Nephron progenitor cell (in vitro differentiated cells): ENCODE data around the gene AIF1.

ENCODE experiments used
- DNase-seq: peaks from one replicate; pipeline ENCODE4 v3.0.0; 2021
- H3K27ac Mint-ChIP-seq: 2 replicates; pipeline ENCODE4 v1.8.0; 2021; ENCODE audit warnings: mild to moderate bottlenecking, moderate library complexity, mixed read lengths
- H3K27me3 Mint-ChIP-seq: 2 replicates; pipeline ENCODE4 v1.8.0; 2021; ENCODE audit warnings: mild to moderate bottlenecking, low read depth, mixed read lengths; ENCODE audit not compliant: poor library complexity
- H3K36me3 Mint-ChIP-seq: 2 replicates; pipeline ENCODE4 v1.8.0; 2021; ENCODE audit warnings: low read depth, mixed read lengths
- H3K4me1 Mint-ChIP-seq: 2 replicates; pipeline ENCODE4 v1.8.0; 2021; ENCODE audit warnings: mixed read lengths
- H3K4me3 Mint-ChIP-seq: 2 replicates; pipeline ENCODE4 v1.8.0; 2021; ENCODE audit warnings: mild to moderate bottlenecking, moderate library complexity, mixed read lengths
- H3K9me3 Mint-ChIP-seq: 2 replicates; pipeline ENCODE4 v1.8.0; 2021; ENCODE audit warnings: mild to moderate bottlenecking, moderate library complexity, mixed read lengths
- CTCF ChIP-seq: fragments of 200-600 bp; sonication (generic); IDR thresholded peaks from 2 replicates; pipeline ENCODE4 v1.5.0; 2021; ENCODE audit warnings: antibody characterized with exemption

The AIF1 gene

GRCh38 chr6:31573239-31574105 is 41.6 kb upstream of the AIF1 start:
- H3K27ac Mint-ChIP-seq, result peak overlapping the region; percentile 40
- no peak for TF ChIP-seq CTCF
- H3K4me1 Mint-ChIP-seq, result peaks cover 37% of the 10 kb centered on the region
- DNase-seq, result no peak
- H3K4me3 Mint-ChIP-seq, result no peak overlapping the region
- peaks cover 53% of the 10 kb centered on the region for H3K27me3 Mint-ChIP-seq
- H3K9me3 Mint-ChIP-seq, result no peaks in the 10 kb centered on the region
- no peaks in the 10 kb centered on the region for H3K36me3 Mint-ChIP-seq

GRCh38 chr6:31574106-31575061 is 40.6 kb upstream of the AIF1 start:
- no peak for TF ChIP-seq CTCF
- Mint-ChIP-seq H3K27me3 (peaks cover 47% of the 10 kb centered on the region), H3K4me3 (no peak overlapping the region), H3K36me3 (no peaks in the 10 kb centered on the region), H3K9me3 (no peaks in the 10 kb centered on the region), H3K27ac (peak overlapping the region; percentile 40), H3K4me1 (peaks cover 37% of the 10 kb centered on the region)
- DNase-seq, result no peak

GRCh38 chr6:31575335-31575901 is 39.6 kb upstream of the AIF1 start, which contains the start of gene TNF:
TSS of gene TNF (plus strand) at chr6:31575565. CDS start at chr6:31575742, 177 bp downstream.
- Mint-ChIP-seq H3K4me1 (peaks cover 39% of the 10 kb centered on the region), H3K9me3 (no peaks in the 10 kb centered on the region), H3K27me3 (peaks cover 45% of the 10 kb centered on the region), H3K4me3 (no peak within 1 kb of the TSS), H3K27ac (no peak within 1 kb of the TSS), H3K36me3 (no peaks in the 10 kb centered on the region)
- DNase-seq, result no peak
- no peak for TF ChIP-seq CTCF

DNA sequence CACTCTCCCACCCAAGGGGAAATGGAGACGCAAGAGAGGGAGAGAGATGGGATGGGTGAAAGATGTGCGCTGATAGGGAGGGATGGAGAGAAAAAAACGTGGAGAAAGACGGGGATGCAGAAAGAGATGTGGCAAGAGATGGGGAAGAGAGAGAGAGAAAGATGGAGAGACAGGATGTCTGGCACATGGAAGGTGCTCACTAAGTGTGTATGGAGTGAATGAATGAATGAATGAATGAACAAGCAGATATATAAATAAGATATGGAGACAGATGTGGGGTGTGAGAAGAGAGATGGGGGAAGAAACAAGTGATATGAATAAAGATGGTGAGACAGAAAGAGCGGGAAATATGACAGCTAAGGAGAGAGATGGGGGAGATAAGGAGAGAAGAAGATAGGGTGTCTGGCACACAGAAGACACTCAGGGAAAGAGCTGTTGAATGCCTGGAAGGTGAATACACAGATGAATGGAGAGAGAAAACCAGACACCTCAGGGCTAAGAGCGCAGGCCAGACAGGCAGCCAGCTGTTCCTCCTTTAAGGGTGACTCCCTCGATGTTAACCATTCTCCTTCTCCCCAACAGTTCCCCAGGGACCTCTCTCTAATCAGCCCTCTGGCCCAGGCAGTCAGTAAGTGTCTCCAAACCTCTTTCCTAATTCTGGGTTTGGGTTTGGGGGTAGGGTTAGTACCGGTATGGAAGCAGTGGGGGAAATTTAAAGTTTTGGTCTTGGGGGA is 38.9 kb upstream of the AIF1 start:
- peaks cover 46% of the 10 kb centered on the region for H3K27me3 Mint-ChIP-seq
- H3K36me3 Mint-ChIP-seq, result no peaks in the 10 kb centered on the region
- no peak for DNase-seq
- H3K4me1 Mint-ChIP-seq, result peaks cover 46% of the 10 kb centered on the region
- no peak overlapping the region for H3K27ac Mint-ChIP-seq
- no peak overlapping the region for H3K4me3 Mint-ChIP-seq
- TF ChIP-seq CTCF, result no peak
- no peaks in the 10 kb centered on the region for H3K9me3 Mint-ChIP-seq

DNA sequence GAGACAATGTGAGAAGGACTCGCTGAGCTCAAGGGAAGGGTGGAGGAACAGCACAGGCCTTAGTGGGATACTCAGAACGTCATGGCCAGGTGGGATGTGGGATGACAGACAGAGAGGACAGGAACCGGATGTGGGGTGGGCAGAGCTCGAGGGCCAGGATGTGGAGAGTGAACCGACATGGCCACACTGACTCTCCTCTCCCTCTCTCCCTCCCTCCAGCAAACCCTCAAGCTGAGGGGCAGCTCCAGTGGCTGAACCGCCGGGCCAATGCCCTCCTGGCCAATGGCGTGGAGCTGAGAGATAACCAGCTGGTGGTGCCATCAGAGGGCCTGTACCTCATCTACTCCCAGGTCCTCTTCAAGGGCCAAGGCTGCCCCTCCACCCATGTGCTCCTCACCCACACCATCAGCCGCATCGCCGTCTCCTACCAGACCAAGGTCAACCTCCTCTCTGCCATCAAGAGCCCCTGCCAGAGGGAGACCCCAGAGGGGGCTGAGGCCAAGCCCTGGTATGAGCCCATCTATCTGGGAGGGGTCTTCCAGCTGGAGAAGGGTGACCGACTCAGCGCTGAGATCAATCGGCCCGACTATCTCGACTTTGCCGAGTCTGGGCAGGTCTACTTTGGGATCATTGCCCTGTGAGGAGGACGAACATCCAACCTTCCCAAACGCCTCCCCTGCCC is 38.0 kb upstream of the AIF1 start:
- no peaks in the 10 kb centered on the region for H3K9me3 Mint-ChIP-seq

More for the DNA sequence above, 38.0 kb upstream of the AIF1 start:
- no peak for DNase-seq
- Mint-ChIP-seq H3K27me3 (peaks cover 48% of the 10 kb centered on the region), H3K36me3 (no peaks in the 10 kb centered on the region), H3K27ac (peak overlapping the region; percentile 93), H3K4me3 (no peak overlapping the region), H3K4me1 (peaks cover 55% of the 10 kb centered on the region)
- TF ChIP-seq CTCF, result no peak
